NT2/D1 (cell line): ENCODE data around the gene CNKSR2.

Experiments
- DNase-seq: peaks from one replicate; pipeline ENCODE4 v3.0.0-alpha.2; 2011; ENCODE audit warnings: low read depth, low spot score
- H3K27me3 ChIP-seq: 2 replicates; pipeline ENCODE4 v1.6.0; 2011; ENCODE audit warnings: mild to moderate bottlenecking; ENCODE audit not compliant: insufficient read length, insufficient read depth
- H3K36me3 ChIP-seq: 2 replicates; pipeline ENCODE4 v1.6.1; 2011; ENCODE audit warnings: mild to moderate bottlenecking, low read length, mixed read lengths; ENCODE audit not compliant: insufficient read depth, insufficient read length
- H3K4me1 ChIP-seq: 2 replicates; pipeline ENCODE4 v1.5.1; 2011; ENCODE audit not compliant: insufficient read depth, insufficient read length
- H3K4me3 ChIP-seq: 2 replicates; pipeline ENCODE4 v1.5.1; 2011; ENCODE audit warnings: low read depth; ENCODE audit not compliant: insufficient read length
- H3K9ac ChIP-seq: 2 replicates; pipeline ENCODE4 v1.6.0; 2011; ENCODE audit warnings: low read depth; ENCODE audit not compliant: insufficient read length
- H3K9me3 ChIP-seq: 2 replicates; pipeline ENCODE4 v1.5.1; 2011; ENCODE audit warnings: mild to moderate bottlenecking, low read length; ENCODE audit not compliant: insufficient read depth
- SUZ12 ChIP-seq: IDR thresholded peaks from 2 replicates; pipeline ENCODE4 v1.6.1; 2011; ENCODE audit not compliant: insufficient read length, insufficient read depth; ENCODE audit errors: extremely low read depth
- YY1 ChIP-seq: IDR thresholded peaks from 2 replicates; pipeline ENCODE4 v1.6.1; 2011; ENCODE audit not compliant: insufficient read length, insufficient read depth
- ZNF274 ChIP-seq: IDR thresholded peaks from 2 replicates; pipeline ENCODE4 v1.6.1; 2011; ENCODE audit warnings: mild to moderate bottlenecking, low read depth, low read length

Gene CNKSR2

DNA sequence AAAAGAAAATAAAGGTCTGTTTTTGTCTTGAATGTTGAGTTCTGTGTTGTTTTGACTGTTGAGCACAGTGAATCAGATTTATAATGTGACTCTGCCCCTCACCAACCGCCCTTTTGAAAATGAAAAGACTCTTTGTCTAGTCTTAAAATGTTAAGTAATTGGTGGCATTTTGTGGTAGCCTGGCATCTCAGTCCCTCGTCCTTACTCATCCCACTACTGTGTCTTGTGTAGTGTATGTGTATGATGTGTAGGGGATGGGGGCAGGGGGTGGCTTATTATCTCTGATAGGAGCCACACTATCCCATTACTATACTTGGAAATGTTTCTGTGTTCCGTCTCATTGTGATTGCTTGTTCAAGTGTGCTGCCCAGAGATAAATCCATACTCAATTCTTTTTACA lies 271.7 kb downstream of the CNKSR2 start:
- no peak overlapping the region for H3K4me3 ChIP-seq
- DNase-seq, result no peak
- H3K36me3 ChIP-seq, result no peaks in the 10 kb centered on the region
- TF ChIP-seq YY1 (no peak), ZNF274 (no peak), SUZ12 (no peak)
- no peaks in the 10 kb centered on the region for H3K9me3 ChIP-seq
- H3K4me1 ChIP-seq, result no peaks in the 10 kb centered on the region
- H3K27me3 ChIP-seq, result no peaks in the 10 kb centered on the region
- no peak overlapping the region for H3K9ac ChIP-seq

DNA sequence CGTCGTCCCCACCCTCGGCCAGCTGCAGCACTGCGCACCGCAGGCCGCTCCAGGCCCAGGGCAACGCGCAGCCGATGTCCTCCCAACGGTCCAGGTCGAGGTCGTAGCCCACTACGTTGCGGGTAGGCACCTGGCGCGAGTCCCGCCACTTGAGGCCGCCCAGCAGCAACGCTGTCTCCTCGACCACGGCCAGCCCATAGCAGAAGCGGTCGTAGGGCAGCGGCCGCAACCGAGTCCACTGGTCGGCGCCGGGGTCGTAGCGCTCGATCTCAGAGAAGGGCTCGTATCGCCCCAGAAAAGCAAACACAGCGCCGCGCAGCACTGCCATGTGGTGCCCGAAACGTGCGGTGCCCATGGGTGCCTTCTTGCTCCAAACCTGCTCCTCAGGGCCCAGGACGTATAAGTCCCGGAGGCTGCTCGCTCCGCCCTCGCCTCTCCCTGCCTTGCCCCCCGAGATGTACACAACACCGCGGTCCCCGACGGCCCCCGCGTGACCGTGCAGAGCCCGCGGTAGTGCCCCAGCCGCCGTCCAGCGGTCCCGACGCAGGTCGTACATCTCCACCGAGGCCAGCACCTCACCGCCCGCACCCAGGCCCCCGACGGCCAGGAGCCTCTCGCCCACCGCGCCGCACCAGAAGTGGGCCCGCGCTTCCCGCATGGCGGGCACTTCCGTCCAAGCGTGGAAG lies 281.8 kb downstream of the CNKSR2 start:
- DNase-seq, result no peak
- H3K36me3 ChIP-seq, result no peaks in the 10 kb centered on the region
- TF ChIP-seq ZNF274 (no peak), SUZ12 (no peak), YY1 (no peak)
- H3K4me1 ChIP-seq, result no peaks in the 10 kb centered on the region
- no peak overlapping the region for H3K9ac ChIP-seq
- no peaks in the 10 kb centered on the region for H3K27me3 ChIP-seq
- no peaks in the 10 kb centered on the region for H3K9me3 ChIP-seq
- H3K4me3 ChIP-seq, result no peak overlapping the region

DNA sequence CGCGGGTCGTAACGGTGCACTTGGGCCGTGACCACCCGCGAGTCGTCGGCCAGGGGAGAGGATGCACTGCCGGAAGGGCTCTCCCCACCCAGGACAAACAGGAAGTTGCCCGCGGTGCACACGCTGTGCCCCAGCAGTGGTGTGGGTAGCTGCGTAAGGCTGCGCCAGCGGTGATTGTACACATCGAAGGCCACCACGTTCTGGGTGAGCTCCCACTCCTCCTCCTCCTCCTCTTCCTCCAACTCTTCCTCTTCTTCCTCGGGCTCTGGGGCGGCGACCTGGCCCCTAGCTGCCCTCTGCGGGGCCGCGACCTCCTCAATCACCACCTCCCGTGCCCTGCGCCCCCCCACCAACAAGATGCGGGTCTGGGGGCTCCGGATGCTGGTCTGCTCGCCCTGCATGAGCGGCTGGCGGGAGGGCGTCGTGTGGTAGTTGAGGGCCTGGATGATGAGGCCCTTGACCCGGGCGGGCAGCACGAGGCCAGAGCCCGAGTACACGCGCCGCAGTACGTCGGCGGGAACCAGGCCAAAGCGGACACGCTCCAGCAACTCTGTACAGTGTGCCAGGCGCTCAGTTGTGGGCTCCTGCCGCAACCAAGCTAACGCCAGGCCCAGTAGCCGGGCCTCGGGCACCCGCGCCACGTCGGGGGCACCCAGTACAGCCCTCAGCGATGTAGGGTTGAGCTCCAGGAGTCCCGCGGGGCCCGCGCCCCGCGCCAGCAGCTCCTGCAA lies 282.5 kb downstream of the CNKSR2 start:
- no peak for TF ChIP-seq SUZ12
- TF ChIP-seq YY1, result no peak
- TF ChIP-seq ZNF274, result no peak
- H3K4me3 ChIP-seq, result no peak overlapping the region
- no peaks in the 10 kb centered on the region for H3K4me1 ChIP-seq
- no peaks in the 10 kb centered on the region for H3K9me3 ChIP-seq
- H3K27me3 ChIP-seq, result no peaks in the 10 kb centered on the region
- no peak overlapping the region for H3K9ac ChIP-seq
- no peaks in the 10 kb centered on the region for H3K36me3 ChIP-seq
- no peak for DNase-seq

DNA sequence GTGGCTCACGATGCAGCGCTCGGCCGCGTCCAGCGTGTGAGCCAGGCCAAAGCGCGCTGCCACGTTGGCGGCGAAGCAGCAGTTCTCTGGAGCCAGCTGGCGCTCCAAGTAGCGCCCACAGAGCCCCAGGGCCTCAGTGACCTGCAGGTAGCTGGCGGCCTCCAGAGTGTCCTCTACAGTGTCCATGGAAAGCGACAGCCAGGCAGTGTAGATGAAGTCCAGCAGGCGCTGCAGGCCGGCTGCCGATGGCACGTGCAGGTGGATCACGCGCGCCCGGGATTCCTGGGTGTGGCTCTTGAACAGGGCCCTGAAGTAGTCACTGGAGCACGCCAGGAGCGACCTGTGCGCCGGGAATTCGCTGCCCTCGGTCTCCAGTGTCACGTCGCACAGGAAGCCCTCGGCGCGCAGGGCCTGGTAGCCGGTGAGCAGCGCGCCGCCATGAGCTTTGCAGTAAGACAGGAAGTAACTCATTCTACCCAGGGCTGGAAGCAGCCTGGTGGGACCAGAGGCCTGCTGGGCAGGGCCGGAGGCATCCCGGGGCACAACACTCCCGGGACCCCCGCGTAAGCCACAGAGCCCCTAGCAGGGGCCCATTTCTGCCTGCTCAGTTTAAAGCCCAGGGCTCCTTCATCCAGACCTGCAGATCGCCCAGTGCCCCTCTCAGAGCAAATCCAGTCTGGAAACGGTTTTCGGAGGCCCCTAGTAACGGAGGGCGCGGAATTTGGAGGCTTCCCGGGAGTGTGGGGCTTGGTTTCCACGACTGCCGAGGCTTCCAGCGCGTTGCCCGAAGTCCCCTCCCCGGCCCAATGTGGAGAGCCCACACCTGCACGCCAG lies 283.3 kb downstream of the CNKSR2 start:
- no peaks in the 10 kb centered on the region for H3K9me3 ChIP-seq
- no peaks in the 10 kb centered on the region for H3K27me3 ChIP-seq
- DNase-seq, result no peak
- H3K4me3 ChIP-seq, result no peak overlapping the region
- no peak overlapping the region for H3K9ac ChIP-seq
- no peaks in the 10 kb centered on the region for H3K36me3 ChIP-seq
- TF ChIP-seq YY1, result no peak
- no peak for TF ChIP-seq ZNF274
- TF ChIP-seq SUZ12, result no peak
- no peaks in the 10 kb centered on the region for H3K4me1 ChIP-seq

DNA sequence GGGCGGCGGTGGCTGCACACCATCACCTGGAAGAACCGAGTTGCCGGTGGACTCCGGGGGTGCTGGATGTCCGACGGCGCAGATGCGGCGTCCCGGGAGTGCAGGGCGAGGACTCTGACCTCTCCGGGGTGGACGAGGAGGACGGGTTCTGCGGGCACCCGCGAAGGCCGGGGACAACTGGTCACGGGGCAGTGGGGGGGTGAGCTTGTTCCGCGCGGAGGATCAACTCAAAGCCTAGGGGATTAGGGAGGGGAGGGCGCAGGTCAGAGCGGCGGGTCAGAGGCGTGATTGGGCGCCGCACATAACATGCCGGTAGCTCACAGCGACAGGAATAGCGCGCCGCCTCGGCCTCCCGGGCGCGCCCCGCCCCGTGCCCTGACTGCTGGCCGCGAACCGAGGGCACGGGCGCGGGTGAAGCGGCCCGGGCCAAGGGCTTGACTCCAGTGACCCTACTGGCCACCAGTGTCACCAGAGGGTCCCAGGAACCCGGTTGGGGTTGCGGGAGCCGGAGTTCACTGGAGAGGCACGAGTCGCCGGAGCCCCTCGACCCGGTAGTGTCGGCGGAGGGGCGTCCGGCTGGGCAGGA lies 284.0 kb downstream of the CNKSR2 start, which contains the start of gene KLHL34:
TSS of gene KLHL34 (minus strand) at position 179 of the 586 bp plus-strand sequence. CDS start 542 bp downstream, outside the sequence.
- Histone ChIP-seq H3K4me3 (no peak within 1 kb of the TSS), H3K9ac (no peak within 1 kb of the TSS), H3K4me1 (no peaks in the 10 kb centered on the region), H3K27me3 (no peaks in the 10 kb centered on the region), H3K36me3 (no peaks in the 10 kb centered on the region), H3K9me3 (no peaks in the 10 kb centered on the region)
- TF ChIP-seq ZNF274 (no peak), SUZ12 (no peak), YY1 (no peak)
- no peak for DNase-seq

DNA sequence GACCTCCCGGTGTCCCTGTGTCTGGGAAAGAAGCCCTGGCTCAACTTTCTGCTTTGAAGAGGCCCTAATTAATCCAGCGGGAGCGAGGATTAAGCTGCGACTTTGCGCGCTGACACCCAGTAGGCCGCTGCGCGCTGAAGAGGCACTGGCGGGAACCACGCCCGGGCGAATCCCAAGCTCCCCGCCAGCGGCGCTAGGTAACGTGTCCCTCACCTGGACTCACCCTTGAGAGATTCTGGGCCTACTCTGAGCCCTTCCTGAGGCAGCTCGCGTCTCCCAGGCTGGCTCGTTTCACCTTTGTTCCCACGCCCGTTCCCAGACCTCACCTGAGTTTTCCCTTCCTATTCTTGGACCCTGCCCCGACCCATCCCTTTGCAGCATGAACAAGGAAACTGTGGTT lies 284.5 kb downstream of the CNKSR2 start:
- Histone ChIP-seq H3K4me1 (no peaks in the 10 kb centered on the region), H3K9ac (no peak overlapping the region), H3K27me3 (no peaks in the 10 kb centered on the region), H3K4me3 (no peak overlapping the region), H3K36me3 (no peaks in the 10 kb centered on the region), H3K9me3 (no peaks in the 10 kb centered on the region)
- TF ChIP-seq ZNF274, result no peak
- DNase-seq, result no peak

DNA sequence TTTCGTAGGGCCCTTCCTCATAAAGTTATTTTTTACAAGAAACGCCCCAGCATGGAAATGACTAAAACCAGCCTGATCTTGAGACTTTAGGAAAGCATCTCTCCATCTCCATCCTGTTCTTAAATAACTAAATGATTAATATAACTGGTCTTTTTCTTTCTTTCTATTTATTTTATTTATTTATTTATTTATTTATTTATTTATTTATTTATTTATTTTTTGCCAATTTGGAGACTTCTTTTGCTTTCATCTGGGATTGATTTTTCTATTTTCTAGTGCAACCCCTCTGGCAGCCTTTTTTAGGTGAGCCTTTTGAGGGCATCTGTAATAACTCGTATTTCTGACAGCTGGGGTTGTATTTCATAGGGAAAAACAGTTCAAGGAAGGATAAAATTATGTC lies 285.1 kb downstream of the CNKSR2 start:
- TF ChIP-seq YY1, result no peak
- no peak for TF ChIP-seq ZNF274
- no peak for TF ChIP-seq SUZ12
- H3K4me1 ChIP-seq, result no peaks in the 10 kb centered on the region
- no peak for DNase-seq
- no peaks in the 10 kb centered on the region for H3K9me3 ChIP-seq
- H3K9ac ChIP-seq, result no peak overlapping the region
- H3K27me3 ChIP-seq, result no peaks in the 10 kb centered on the region
- H3K36me3 ChIP-seq, result no peaks in the 10 kb centered on the region
- no peak overlapping the region for H3K4me3 ChIP-seq
